ENCODE data around the gene SDK1. TPM values are rescaled to one million over a fixed set of nuclear protein-coding genes. Genes with fewer than 3 reads are reported as not detected.

The SDK1 gene
- total and polyA plus RNA-seq, 2 donors: 3.2 to 7.8 TPM

GRCh38 chr7:3916146-3916545 is 615.1 kb downstream of the SDK1 start:
- Histone ChIP-seq H3K4me3 (ENCODE audit: low read length in 2 of 2) (no peak overlapping the region), H3K27me3 (ENCODE audit: control insufficient read depth in 2 of 2, insufficient read depth in 1 of 2, low read length in 1 of 2) (no peaks in the 10 kb centered on the region), H3K27ac (ENCODE audit: low read depth in 1 of 2, low read length in 1 of 2) (no peak overlapping the region), H3K36me3 (ENCODE audit: control insufficient read depth in 2 of 2, insufficient read depth in 2 of 2, low read length in 1 of 2) (no peaks in the 10 kb centered on the region), H3K9me3 (ENCODE audit: control insufficient read depth in 2 of 2, insufficient read depth in 1 of 2, low read length in 1 of 2) (no peaks in the 10 kb centered on the region), H3K4me1 (ENCODE audit: control insufficient read depth in 2 of 2, insufficient read depth in 2 of 2, low read length in 2 of 2) (no peaks in the 10 kb centered on the region)
- WGBS: 32% methylated on average over 1 of the region's 1 CpG
- no peak for DNase-seq (ENCODE audit: low read depth in 6 of 9, low spot score in 9 of 9)

DNA sequence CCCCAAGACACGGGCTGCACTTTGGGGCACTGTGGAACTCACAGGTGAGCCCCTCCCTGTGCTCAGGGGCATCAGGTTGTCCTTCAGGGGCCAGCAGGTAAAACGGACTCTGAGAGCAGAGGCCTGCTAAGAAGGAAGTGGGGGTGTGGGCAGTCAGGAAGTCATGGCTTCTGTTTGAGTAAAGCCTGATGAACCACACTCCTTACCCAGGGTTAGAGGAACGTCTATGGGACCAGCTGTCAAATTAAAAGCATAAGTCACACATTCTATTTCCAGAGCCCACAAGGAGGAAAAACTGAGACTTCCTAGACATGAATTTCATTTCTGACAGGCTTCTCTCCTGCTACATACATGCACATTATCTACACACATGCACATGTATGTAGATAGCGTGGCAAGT is 616.4 kb downstream of the SDK1 start:
- H3K9me3 ChIP-seq (ENCODE audit: control insufficient read depth in 2 of 2, insufficient read depth in 1 of 2, low read length in 1 of 2): no peaks in the 10 kb centered on the region
- no peak overlapping the region for H3K4me3 ChIP-seq (ENCODE audit: low read length in 2 of 2)
- no peak overlapping the region for H3K27ac ChIP-seq (ENCODE audit: low read depth in 1 of 2, low read length in 1 of 2)
- H3K36me3 ChIP-seq (ENCODE audit: control insufficient read depth in 2 of 2, insufficient read depth in 2 of 2, low read length in 1 of 2): no peaks in the 10 kb centered on the region
- no peaks in the 10 kb centered on the region for H3K27me3 ChIP-seq (ENCODE audit: control insufficient read depth in 2 of 2, insufficient read depth in 1 of 2, low read length in 1 of 2)
- DNase-seq (ENCODE audit: low read depth in 6 of 9, low spot score in 9 of 9): no peak
- no peaks in the 10 kb centered on the region for H3K4me1 ChIP-seq (ENCODE audit: control insufficient read depth in 2 of 2, insufficient read depth in 2 of 2, low read length in 2 of 2)
- 48% methylated on average over 4 of the region's 4 CpGs for WGBS

DNA sequence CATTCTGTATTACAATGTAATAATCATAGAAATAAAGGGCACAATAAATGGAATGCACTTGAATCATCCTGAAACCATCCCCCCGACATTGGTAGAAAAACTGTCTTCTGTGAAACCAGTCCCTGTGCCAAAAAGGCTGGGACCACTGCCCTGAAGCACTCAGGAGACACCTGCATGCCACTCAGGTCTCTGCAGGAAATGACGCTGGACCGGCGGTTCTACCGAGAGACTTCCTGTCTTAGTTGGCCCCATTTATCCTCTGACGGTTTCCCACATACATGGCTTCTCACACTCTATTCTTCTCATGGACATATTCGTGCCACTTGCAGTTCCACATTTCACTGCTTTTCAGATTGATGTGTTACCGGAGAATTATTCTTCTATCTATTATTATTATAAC is 617.5 kb downstream of the SDK1 start:
- H3K27me3 ChIP-seq (ENCODE audit: control insufficient read depth in 2 of 2, insufficient read depth in 1 of 2, low read length in 1 of 2): no peaks in the 10 kb centered on the region
- H3K27ac ChIP-seq (ENCODE audit: low read depth in 1 of 2, low read length in 1 of 2): no peak overlapping the region
- 51% methylated on average over 8 of the region's 8 CpGs for WGBS
- H3K4me1 ChIP-seq (ENCODE audit: control insufficient read depth in 2 of 2, insufficient read depth in 2 of 2, low read length in 2 of 2): no peaks in the 10 kb centered on the region
- H3K9me3 ChIP-seq (ENCODE audit: control insufficient read depth in 2 of 2, insufficient read depth in 1 of 2, low read length in 1 of 2): no peaks in the 10 kb centered on the region
- no peaks in the 10 kb centered on the region for H3K36me3 ChIP-seq (ENCODE audit: control insufficient read depth in 2 of 2, insufficient read depth in 2 of 2, low read length in 1 of 2)
- no peak overlapping the region for H3K4me3 ChIP-seq (ENCODE audit: low read length in 2 of 2)
- DNase-seq (ENCODE audit: low read depth in 6 of 9, low spot score in 9 of 9): peak in 2 of 9 donors; percentile 4 to 8

GRCh38 chr7:3922175-3922635 is 621.2 kb downstream of the SDK1 start:
- WGBS: 73% methylated on average over 10 of the region's 10 CpGs
- H3K9me3 ChIP-seq (ENCODE audit: control insufficient read depth in 2 of 2, insufficient read depth in 1 of 2, low read length in 1 of 2): no peaks in the 10 kb centered on the region
- no peaks in the 10 kb centered on the region for H3K4me1 ChIP-seq (ENCODE audit: control insufficient read depth in 2 of 2, insufficient read depth in 2 of 2, low read length in 2 of 2)
- DNase-seq (ENCODE audit: low read depth in 6 of 9, low spot score in 9 of 9): peak in 1 of 9 donors; percentile 2
- H3K4me3 ChIP-seq (ENCODE audit: low read length in 2 of 2): no peak overlapping the region
- H3K27ac ChIP-seq (ENCODE audit: low read depth in 1 of 2, low read length in 1 of 2): no peak overlapping the region
- no peaks in the 10 kb centered on the region for H3K27me3 ChIP-seq (ENCODE audit: control insufficient read depth in 2 of 2, insufficient read depth in 1 of 2, low read length in 1 of 2)
- H3K36me3 ChIP-seq (ENCODE audit: control insufficient read depth in 2 of 2, insufficient read depth in 2 of 2, low read length in 1 of 2): no peaks in the 10 kb centered on the region

DNA sequence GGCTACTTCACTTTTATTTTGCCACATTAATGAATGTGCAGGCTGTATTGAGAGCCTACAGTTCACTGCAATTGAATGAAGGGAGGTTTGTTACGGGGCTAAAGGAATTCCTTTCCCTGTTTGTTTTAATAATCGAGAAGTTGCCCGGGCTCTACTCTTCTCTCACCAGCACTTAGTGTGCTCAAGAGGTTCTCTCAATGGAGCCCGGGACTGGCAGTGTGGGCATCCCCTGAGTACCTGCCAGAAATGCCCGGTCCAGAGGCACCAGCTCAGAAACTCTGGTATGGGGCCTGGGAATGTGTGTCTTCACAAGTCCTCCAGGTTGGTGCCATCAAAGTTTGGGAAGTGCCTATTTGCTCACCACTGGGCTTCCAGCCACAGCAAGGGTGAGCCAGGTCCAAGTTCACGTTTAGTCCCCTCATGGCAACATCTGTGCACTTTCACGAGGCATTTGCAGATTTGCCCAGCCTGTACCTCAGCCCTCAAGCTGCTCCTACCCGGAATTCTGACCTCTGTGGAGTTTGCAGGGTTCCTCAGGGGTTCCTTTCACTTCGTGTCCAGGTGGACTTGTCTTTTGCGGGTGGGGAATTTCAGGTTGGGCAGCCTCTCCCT is 622.4 kb downstream of the SDK1 start:
- Histone ChIP-seq H3K4me3 (ENCODE audit: low read length in 2 of 2) (no peak overlapping the region), H3K27ac (ENCODE audit: low read depth in 1 of 2, low read length in 1 of 2) (no peak overlapping the region), H3K27me3 (ENCODE audit: control insufficient read depth in 2 of 2, insufficient read depth in 1 of 2, low read length in 1 of 2) (no peaks in the 10 kb centered on the region), H3K36me3 (ENCODE audit: control insufficient read depth in 2 of 2, insufficient read depth in 2 of 2, low read length in 1 of 2) (no peaks in the 10 kb centered on the region), H3K9me3 (ENCODE audit: control insufficient read depth in 2 of 2, insufficient read depth in 1 of 2, low read length in 1 of 2) (no peaks in the 10 kb centered on the region), H3K4me1 (ENCODE audit: control insufficient read depth in 2 of 2, insufficient read depth in 2 of 2, low read length in 2 of 2) (no peaks in the 10 kb centered on the region)
- 93% methylated on average over 10 of the region's 10 CpGs for WGBS
- DNase-seq (ENCODE audit: low read depth in 6 of 9, low spot score in 9 of 9): no peak

- H3K27ac ChIP-seq (ENCODE audit: low read depth in 1 of 2, low read length in 1 of 2): no peak overlapping the region
- no peak overlapping the region for H3K4me3 ChIP-seq (ENCODE audit: low read length in 2 of 2)
- no peaks in the 10 kb centered on the region for H3K36me3 ChIP-seq (ENCODE audit: control insufficient read depth in 2 of 2, insufficient read depth in 2 of 2, low read length in 1 of 2)
- no peaks in the 10 kb centered on the region for H3K4me1 ChIP-seq (ENCODE audit: control insufficient read depth in 2 of 2, insufficient read depth in 2 of 2, low read length in 2 of 2)
- 95% methylated on average over 14 of the region's 14 CpGs for WGBS
- H3K9me3 ChIP-seq (ENCODE audit: control insufficient read depth in 2 of 2, insufficient read depth in 1 of 2, low read length in 1 of 2): no peaks in the 10 kb centered on the region
- no peak for DNase-seq (ENCODE audit: low read depth in 6 of 9, low spot score in 9 of 9)
- no peaks in the 10 kb centered on the region for H3K27me3 ChIP-seq (ENCODE audit: control insufficient read depth in 2 of 2, insufficient read depth in 1 of 2, low read length in 1 of 2)
Measured at GRCh38 chr7:3924277-3924676, 623.2 kb downstream of the SDK1 start.

- WGBS: 94% methylated on average over 7 of the region's 7 CpGs
- Histone ChIP-seq H3K27ac (ENCODE audit: low read depth in 1 of 2, low read length in 1 of 2) (no peak overlapping the region), H3K27me3 (ENCODE audit: control insufficient read depth in 2 of 2, insufficient read depth in 1 of 2, low read length in 1 of 2) (no peaks in the 10 kb centered on the region), H3K4me1 (ENCODE audit: control insufficient read depth in 2 of 2, insufficient read depth in 2 of 2, low read length in 2 of 2) (no peaks in the 10 kb centered on the region), H3K36me3 (ENCODE audit: control insufficient read depth in 2 of 2, insufficient read depth in 2 of 2, low read length in 1 of 2) (no peaks in the 10 kb centered on the region), H3K9me3 (ENCODE audit: control insufficient read depth in 2 of 2, insufficient read depth in 1 of 2, low read length in 1 of 2) (no peaks in the 10 kb centered on the region), H3K4me3 (ENCODE audit: low read length in 2 of 2) (no peak overlapping the region)
- DNase-seq (ENCODE audit: low read depth in 6 of 9, low spot score in 9 of 9): no peak
Measured at GRCh38 chr7:3927446-3928110, 626.5 kb downstream of the SDK1 start.

- Histone ChIP-seq H3K4me3 (ENCODE audit: low read length in 2 of 2) (no peak overlapping the region), H3K4me1 (ENCODE audit: control insufficient read depth in 2 of 2, insufficient read depth in 2 of 2, low read length in 2 of 2) (no peaks in the 10 kb centered on the region), H3K27me3 (ENCODE audit: control insufficient read depth in 2 of 2, insufficient read depth in 1 of 2, low read length in 1 of 2) (no peaks in the 10 kb centered on the region), H3K36me3 (ENCODE audit: control insufficient read depth in 2 of 2, insufficient read depth in 2 of 2, low read length in 1 of 2) (no peaks in the 10 kb centered on the region), H3K9me3 (ENCODE audit: control insufficient read depth in 2 of 2, insufficient read depth in 1 of 2, low read length in 1 of 2) (no peaks in the 10 kb centered on the region), H3K27ac (ENCODE audit: low read depth in 1 of 2, low read length in 1 of 2) (no peak overlapping the region)
- WGBS: 94% methylated on average over 14 of the region's 14 CpGs
- DNase-seq (ENCODE audit: low read depth in 6 of 9, low spot score in 9 of 9): no peak
Measured at GRCh38 chr7:3928727-3929515, 627.9 kb downstream of the SDK1 start.

DNA sequence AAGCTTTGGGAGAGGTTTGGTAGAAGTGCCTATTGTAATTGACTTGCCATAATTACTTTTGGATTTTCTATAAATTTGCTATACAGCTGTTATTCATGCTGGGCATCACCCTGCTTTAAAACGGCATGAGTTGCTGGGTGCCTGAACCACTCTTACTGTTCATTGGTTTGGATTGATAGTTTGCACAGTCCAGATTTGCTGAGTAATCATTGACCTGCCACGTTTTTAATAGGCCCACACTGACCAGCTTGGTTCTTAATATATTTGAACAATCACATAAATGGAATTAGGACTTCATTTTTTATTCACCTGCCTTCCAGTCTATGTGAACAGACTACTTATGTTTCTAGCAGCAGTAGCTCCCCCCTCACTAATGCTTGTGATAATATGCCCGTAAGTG is 630.8 kb downstream of the SDK1 start:
- DNase-seq (ENCODE audit: low read depth in 6 of 9, low spot score in 9 of 9): no peak
- no peak overlapping the region for H3K27ac ChIP-seq (ENCODE audit: low read depth in 1 of 2, low read length in 1 of 2)
- 77% methylated on average over 3 of the region's 3 CpGs for WGBS
- H3K4me1 ChIP-seq (ENCODE audit: control insufficient read depth in 2 of 2, insufficient read depth in 2 of 2, low read length in 2 of 2): no peaks in the 10 kb centered on the region
- H3K27me3 ChIP-seq (ENCODE audit: control insufficient read depth in 2 of 2, insufficient read depth in 1 of 2, low read length in 1 of 2): no peaks in the 10 kb centered on the region
- no peak overlapping the region for H3K4me3 ChIP-seq (ENCODE audit: low read length in 2 of 2)
- no peaks in the 10 kb centered on the region for H3K36me3 ChIP-seq (ENCODE audit: control insufficient read depth in 2 of 2, insufficient read depth in 2 of 2, low read length in 1 of 2)
- no peaks in the 10 kb centered on the region for H3K9me3 ChIP-seq (ENCODE audit: control insufficient read depth in 2 of 2, insufficient read depth in 1 of 2, low read length in 1 of 2)

Measured in thymus (tissue), 11 donors.